Esophagus squamous epithelium (tissue), 5 donors: Measurements from ENCODE around the gene TBC1D19. TPM values are rescaled to one million over a fixed set of nuclear protein-coding genes. Genes with fewer than 3 reads are reported as not detected.

Source experiments
- DNase-seq: peaks from one replicate; lab custom pipeline; 2025; lab: John Stamatoyannopoulos, UW
- H3K27ac ChIP-seq, 4 donors: fragments of 200-600 bp; sonication (generic); one replicate each; pipeline ENCODE4 v1.5.1; 2016 to 2019; ENCODE audit warnings: mild to moderate bottlenecking in 1 of 4
- H3K27me3 ChIP-seq, 4 donors: fragments of 200-600 bp; sonication (generic); 1 replicate in 3 of 4; 2 replicates in 1 of 4; pipeline versions ENCODE4 v1.5.1 to v1.6.0; 2017 to 2021; ENCODE audit warnings: antibody characterized with exemption in 1 of 4
- H3K36me3 ChIP-seq, 3 donors: fragments of 200-600 bp; sonication (generic); one replicate each; pipeline ENCODE4 v1.5.1; 2016 to 2019
- H3K4me1 ChIP-seq, 3 donors: fragments of 200-600 bp; sonication (generic); one replicate each; pipeline ENCODE4 v1.5.1; 2017 to 2019
- H3K4me3 ChIP-seq, 4 donors: fragments of 200-600 bp; sonication (generic); 1 replicate in 3 of 4; 2 replicates in 1 of 4; pipeline ENCODE4 v1.5.1; 2016 to 2019; ENCODE audit warnings: mild to moderate bottlenecking in 2 of 4, moderate library complexity in 1 of 4
- H3K9me3 ChIP-seq, 3 donors: fragments of 200-600 bp; sonication (generic); one replicate each; pipeline ENCODE4 v1.5.1; 2016 to 2019
- CTCF ChIP-seq, 6 experiments: fragments of 450-650 bp in 4 of 6; fragments of 200-600 bp in 2 of 6; sonication (generic) in 2 of 6; IDR thresholded peaks; one replicate each; pipeline ENCODE4 v1.5.1; 2016 to 2019; ENCODE audit warnings: antibody characterized with exemption in 6 of 6, mild to moderate bottlenecking in 4 of 6, moderate library complexity in 4 of 6
- POLR2A ChIP-seq, 4 donors: fragments of 450-650 bp; IDR thresholded peaks; one replicate each; pipeline ENCODE4 v1.6.1; 2017; ENCODE audit warnings: antibody characterized with exemption in 4 of 4, mild to moderate bottlenecking in 4 of 4, moderate library complexity in 3 of 4
- WGBS, 2 donors: methylation state at CpG; one replicate each; pipeline ENCODE4 v1.1.5; 2018; 5-methylcytosine and 5-hydroxymethylcytosine counted together
- intact Hi-C: fragments of 100-400 bp; cut with DNase I; formaldehyde crosslinking; loops from one replicate; pipeline ENCODE4 v1.15.0; 2022
- total RNA-seq, 4 donors: library from RNA; depleted of rRNA; stranded (reverse); fragments of >200 nt; gene quantifications; one replicate each; pipeline ENCODE4 v1.1.0, GENCODE V29; 2016
- donor health status: DM: yes; HTN: yes; CAD: no.

TBC1D19 gene
- total RNA-seq, 4 donors from 2014 or later = 3.9 to 9.8 (median 5.3) TPM

- H3K27me3 ChIP-seq = peaks cover 0 to 97% (median 0%) of the 10 kb centered on the region in 4 donors
- TF ChIP-seq POLR2A (IDR thresholded peaks at IDR 0.05) = no peak
- TF ChIP-seq CTCF (IDR thresholded peaks at IDR 0.05) = no peak
- no peaks in the 10 kb centered on the region for H3K36me3 ChIP-seq
- no peak for DNase-seq
- no peak overlapping the region for H3K27ac ChIP-seq
- peaks cover 0 to 5% (median 0%) of the 10 kb centered on the region in 3 donors for H3K9me3 ChIP-seq
- no peak overlapping the region for H3K4me3 ChIP-seq
- H3K4me1 ChIP-seq = peaks cover 1 to 15% (median 9%) of the 10 kb centered on the region in 3 donors
- intact Hi-C loops = no loop called here
These were observed 208.8 kb downstream of the TBC1D19 start for GRCh38 chr4:26792639-26793038.

- peaks cover 0 to 100% (median 0%) of the 10 kb centered on the region in 4 donors for H3K27me3 ChIP-seq
- H3K4me3 ChIP-seq = no peak overlapping the region
- no peak overlapping the region for H3K27ac ChIP-seq
- intact Hi-C loops = no loop called here
- TF ChIP-seq POLR2A (IDR thresholded peaks at IDR 0.05) = no peak
- no peak for TF ChIP-seq CTCF (IDR thresholded peaks at IDR 0.05)
- peaks cover 0 to 4% (median 0%) of the 10 kb centered on the region in 3 donors for H3K4me1 ChIP-seq
- 100% methylated on average over 2 of the region's 2 CpGs for WGBS, 2 donors
- no peak for DNase-seq
- H3K36me3 ChIP-seq = no peaks in the 10 kb centered on the region
- H3K9me3 ChIP-seq = peaks cover 0 to 5% (median 0%) of the 10 kb centered on the region in 3 donors
These were observed 209.9 kb downstream of the TBC1D19 start for GRCh38 chr4:26793735-26794134.

GRCh38 chr4:26796081-26796480 lies 212.2 kb downstream of the TBC1D19 start:
- Histone ChIP-seq H3K36me3 (no peaks in the 10 kb centered on the region), H3K9me3 (no peaks in the 10 kb centered on the region), H3K27me3 (peaks cover 0 to 90% (median 0%) of the 10 kb centered on the region in 4 donors), H3K4me3 (no peak overlapping the region), H3K4me1 (no peaks in the 10 kb centered on the region), H3K27ac (no peak overlapping the region)
- intact Hi-C loops = no loop called here
- TF ChIP-seq CTCF (IDR thresholded peaks at IDR 0.05) = no peak
- TF ChIP-seq POLR2A (IDR thresholded peaks at IDR 0.05) = no peak
- 77 to 82% methylated on average over 3 of the region's 3 CpGs for WGBS, 2 donors
- no peak for DNase-seq

GRCh38 chr4:26802790-26803189 lies 218.9 kb downstream of the TBC1D19 start:
- intact Hi-C loops = no loop called here
- Histone ChIP-seq H3K36me3 (no peaks in the 10 kb centered on the region), H3K4me3 (no peak overlapping the region), H3K27ac (no peak overlapping the region), H3K9me3 (no peaks in the 10 kb centered on the region), H3K4me1 (peaks cover 0 to 9% (median 7%) of the 10 kb centered on the region in 3 donors), H3K27me3 (peaks cover 0 to 85% (median 0%) of the 10 kb centered on the region in 4 donors)
- WGBS, 2 donors = 91 to 95% methylated on average over 5 of the region's 5 CpGs
- no peak for TF ChIP-seq POLR2A (IDR thresholded peaks at IDR 0.05)
- no peak for TF ChIP-seq CTCF (IDR thresholded peaks at IDR 0.05)
- no peak for DNase-seq

- H3K27ac ChIP-seq = no peak overlapping the region
- intact Hi-C loops = no loop called here
- no peaks in the 10 kb centered on the region for H3K36me3 ChIP-seq
- H3K4me3 ChIP-seq = no peak overlapping the region
- no peak for DNase-seq
- H3K9me3 ChIP-seq = no peaks in the 10 kb centered on the region
- H3K27me3 ChIP-seq = peaks cover 0 to 85% (median 0%) of the 10 kb centered on the region in 4 donors
- 40 to 43% methylated on average over 9 of the region's 9 CpGs for WGBS, 2 donors
- H3K4me1 ChIP-seq = peaks cover 0 to 9% (median 7%) of the 10 kb centered on the region in 3 donors
- no peak for TF ChIP-seq CTCF (IDR thresholded peaks at IDR 0.05)
- TF ChIP-seq POLR2A (IDR thresholded peaks at IDR 0.05) = no peak
These were observed 219.5 kb downstream of the TBC1D19 start for GRCh38 chr4:26803211-26803861.
